Sigmoid colon (tissue), 4 donors: ENCODE data around the gene DSCAML1.

Experiments used
- EP300 ChIP-seq, 4 donors: sonication (generic); formaldehyde crosslinking; IDR thresholded peaks; one replicate each; pipeline ENCODE4 v1.6.1; 2017; ENCODE audit warnings: antibody characterized with exemption in 4 of 4
- POLR2A ChIP-seq, 2 donors: fragments of 450-650 bp; IDR thresholded peaks; one replicate each; pipeline ENCODE4 v1.6.1; 2016; ENCODE audit warnings: antibody characterized with exemption in 2 of 2, mild to moderate bottlenecking in 2 of 2, moderate library complexity in 2 of 2

GRCh38 chr11:117573326-117573725 lies 223.7 kb downstream of the DSCAML1 start:
- TF ChIP-seq POLR2A (IDR thresholded peaks at IDR 0.05) (no peak), EP300 (IDR thresholded peaks at IDR 0.05) (no peak)
